ENCODE results near the gene FAU.

The FAU gene

GRCh38 chr11:65083834-65084597 lies 37.9 kb downstream of the FAU start, which contains the start of the genes CDCA5 and ZFPL1 (continued):
- no peak for TF ChIP-seq ZBTB6 (tag by site-specific recombination; IDR thresholded peaks at IDR 0.05)
- TF ChIP-seq ZNF704 (tag by site-specific recombination; IDR thresholded peaks at IDR 0.05) = no peak
- TF ChIP-seq ZNF843 (tag by site-specific recombination; IDR thresholded peaks at IDR 0.05) = peak; percentile 52
- peak; percentile 95 for TF ChIP-seq ZBTB8A (tag by site-specific recombination; IDR thresholded peaks at IDR 0.05)
- no peak for TF ChIP-seq ZNF600 (tag by site-specific recombination; IDR thresholded peaks at IDR 0.05)
- no peak; the same call in 1 of the 2 replicates for TF ChIP-seq ZFHX2 (tag by site-specific recombination; conservative IDR thresholded peaks at IDR 0.05)
- TF ChIP-seq GLIS1 (tag by site-specific recombination; IDR thresholded peaks at IDR 0.05) = peak; percentile 23; the same call in 1 of the 2 replicates
- peak; percentile 65; the same call in 1 of the 2 replicates for TF ChIP-seq ZNF692 (tag by site-specific recombination; IDR thresholded peaks at IDR 0.05)
- TF ChIP-seq KLF9 (tag by site-specific recombination; IDR thresholded peaks at IDR 0.05; ENCODE audit: low read depth) = peak; percentile 95
- TF ChIP-seq BCL6B (tag by site-specific recombination; IDR thresholded peaks at IDR 0.05) = no peak
- no peak for TF ChIP-seq ZNF146 (tag by site-specific recombination; IDR thresholded peaks at IDR 0.05)
- no peak for TF ChIP-seq ZNF624 (tag by site-specific recombination; IDR thresholded peaks at IDR 0.05)
- TF ChIP-seq ATF2 (tag by site-specific recombination; IDR thresholded peaks at IDR 0.05; ENCODE audit: low read depth) = peak; percentile 96
- TF ChIP-seq BCL11A (tag by site-specific recombination; IDR thresholded peaks at IDR 0.05; ENCODE audit: low read depth) = no peak
- TF ChIP-seq SP2 (tag by site-specific recombination; IDR thresholded peaks at IDR 0.05) = peak; percentile 90
- TF ChIP-seq YY1 (tag by site-specific recombination; IDR thresholded peaks at IDR 0.05) = peak; percentile 35; the same call in 1 of the 2 replicates
- no peak for TF ChIP-seq RBAK (tag by site-specific recombination; IDR thresholded peaks at IDR 0.05)
- peak; percentile 24; the same call in 1 of the 2 replicates for TF ChIP-seq EGR2 (tag by site-specific recombination; IDR thresholded peaks at IDR 0.05; ENCODE audit: low read depth)
- no peak for TF ChIP-seq SETDB1 (IDR thresholded peaks at IDR 0.05; ENCODE audit: insufficient read length, low read length)
- no peak for TF ChIP-seq ZNF530 (tag by site-specific recombination; IDR thresholded peaks at IDR 0.05; ENCODE audit: low read depth)
- no peak for TF ChIP-seq ZSCAN18 (tag by site-specific recombination; IDR thresholded peaks at IDR 0.05)
- peak; percentile 94 for TF ChIP-seq KLF8 (tag by site-specific recombination; IDR thresholded peaks at IDR 0.05)
- peak; percentile 81; the same call in 1 of the 2 replicates for TF ChIP-seq ZEB2 (tag by site-specific recombination; IDR thresholded peaks at IDR 0.05)
- TF ChIP-seq GLIS2 (tag by site-specific recombination; IDR thresholded peaks at IDR 0.05) = no peak
- no peak for TF ChIP-seq ZNF658 (tag by site-specific recombination; IDR thresholded peaks at IDR 0.05)
- no peak for TF ChIP-seq OSR2 (tag by site-specific recombination; IDR thresholded peaks at IDR 0.05)
- TF ChIP-seq PBX3 (CRISPR knock-in tag; IDR thresholded peaks at IDR 0.05) = peak; percentile 65; the same call in 1 of the 2 replicates
- TF ChIP-seq ZNF133 (tag by site-specific recombination; IDR thresholded peaks at IDR 0.05) = no peak
- TF ChIP-seq YY2 (tag by site-specific recombination; IDR thresholded peaks at IDR 0.05) = 0 out of 2 replicates have a peak, but pooled peaks have one; percentile 13
- no peak for TF ChIP-seq ZNF140 (tag by site-specific recombination; IDR thresholded peaks at IDR 0.05)
- no peak for TF ChIP-seq ZNF677 (tag by site-specific recombination; IDR thresholded peaks at IDR 0.05)
- TF ChIP-seq MEIS1 (CRISPR knock-in tag; IDR thresholded peaks at IDR 0.05; ENCODE audit: borderline replicate concordance) = no peak

Measured in HEK293 (cell line).